HG03159 (cell line): ENCODE measurements around the gene SLC2A4.
A peak's percentile ranks its signal among the peaks of the same experiment; 100 is the strongest.
"Not testable (repeated sequence)": the region's sequence is repeated elsewhere in the genome, so short reads cannot be mapped to it uniquely, and the experiment has no call there.

Source experiments
- ATAC-seq: cut with Tn5 transposase; IDR thresholded peaks from one replicate; pipeline ENCODE4 v1.9.1; 2021; ENCODE audit warnings: mild to moderate bottlenecking, moderate library complexity; ENCODE audit not compliant: unreplicated experiment

Gene SLC2A4

GRCh38 chr17:7322520-7323194, 41.1 kb downstream of the SLC2A4 start:
- ATAC-seq: no peak

GRCh38 chr17:7323731-7324437, 42.4 kb downstream of the SLC2A4 start:
- no peak for ATAC-seq

GRCh38 chr17:7324438-7324779, 42.9 kb downstream of the SLC2A4 start:
- no peak for ATAC-seq

- no peak for ATAC-seq
Measured at GRCh38 chr17:7325031-7325528, 43.6 kb downstream of the SLC2A4 start.

GRCh38 chr17:7326186-7326585, 44.7 kb downstream of the SLC2A4 start:
- no peak for ATAC-seq

- no peak for ATAC-seq
Measured at GRCh38 chr17:7327056-7327455, 45.5 kb downstream of the SLC2A4 start.

GRCh38 chr17:7327501-7327900, 46.0 kb downstream of the SLC2A4 start:
- ATAC-seq: no peak

GRCh38 chr17:7328009-7328408, 46.5 kb downstream of the SLC2A4 start:
- no peak for ATAC-seq

- peak; percentile 19 for ATAC-seq
Measured at GRCh38 chr17:7328840-7329373, 47.4 kb downstream of the SLC2A4 start, which contains the start of gene NEURL4. TSS of gene NEURL4 (minus strand) at chr17:7329335. CDS start at chr17:7329312, 23 bp downstream.

GRCh38 chr17:7329374-7329996, 48.0 kb downstream of the SLC2A4 start:
- ATAC-seq: peak; percentile 57

- peak; percentile 32 for ATAC-seq
Measured at GRCh38 chr17:7329997-7330637, 48.6 kb downstream of the SLC2A4 start.

- no peak for ATAC-seq
Measured at GRCh38 chr17:7330638-7331015, 49.1 kb downstream of the SLC2A4 start.

- ATAC-seq: no peak
Measured at GRCh38 chr17:7332111-7332510, 50.6 kb downstream of the SLC2A4 start.

GRCh38 chr17:7332600-7333069, 51.1 kb downstream of the SLC2A4 start:
- not testable (repeated sequence) for ATAC-seq

GRCh38 chr17:7334938-7335538, 53.5 kb downstream of the SLC2A4 start:
- no peak for ATAC-seq

- ATAC-seq: not testable (repeated sequence)
Measured at GRCh38 chr17:7335765-7336164, 54.2 kb downstream of the SLC2A4 start.

- ATAC-seq: no peak
Measured at GRCh38 chr17:7336240-7337175, 55.0 kb downstream of the SLC2A4 start, which contains the start of gene ACAP1. TSS of gene ACAP1 (plus strand) at chr17:7336529. CDS start at chr17:7336735, 206 bp downstream.

GRCh38 chr17:7337600-7337999, 56.1 kb downstream of the SLC2A4 start:
- not testable (repeated sequence) for ATAC-seq
